IPS-18c (cell line): Measurements from ENCODE around the gene GNG2.

Source experiments
- H3K4me3 ChIP-seq: 2 replicates; pipeline ENCODE4 v1.7.0; 2013; ENCODE audit warnings: low read depth, mild to moderate bottlenecking, low read length, moderate library complexity; ENCODE audit not compliant: insufficient read depth
- H3K9me3 ChIP-seq: one replicate; pipeline ENCODE4 v1.6.1; 2013; ENCODE audit warnings: mild to moderate bottlenecking, low read length, moderate library complexity; ENCODE audit not compliant: control insufficient read depth, insufficient read depth

The GNG2 gene

DNA sequence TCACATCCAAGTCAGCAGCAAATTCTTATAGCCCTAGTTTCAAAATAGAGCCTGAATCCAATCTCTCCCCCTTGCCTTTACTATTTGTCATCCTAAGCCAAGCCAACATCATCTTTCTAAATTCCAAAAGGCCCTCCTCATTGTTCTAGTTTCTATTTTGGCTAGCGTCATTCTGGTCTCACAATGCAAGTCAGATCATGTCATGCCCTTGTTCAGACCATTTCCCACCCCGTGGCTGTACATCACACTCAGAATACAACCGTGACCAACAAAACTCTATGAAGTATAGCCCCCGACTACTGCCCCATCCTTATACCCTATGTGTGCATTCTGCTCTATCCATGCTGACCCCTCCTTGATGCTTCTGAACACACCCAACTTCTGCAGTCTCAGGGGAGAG lies 12.3 kb upstream of the GNG2 start:
- Histone ChIP-seq H3K4me3 (no peak overlapping the region), H3K9me3 (no peaks in the 10 kb centered on the region)

DNA sequence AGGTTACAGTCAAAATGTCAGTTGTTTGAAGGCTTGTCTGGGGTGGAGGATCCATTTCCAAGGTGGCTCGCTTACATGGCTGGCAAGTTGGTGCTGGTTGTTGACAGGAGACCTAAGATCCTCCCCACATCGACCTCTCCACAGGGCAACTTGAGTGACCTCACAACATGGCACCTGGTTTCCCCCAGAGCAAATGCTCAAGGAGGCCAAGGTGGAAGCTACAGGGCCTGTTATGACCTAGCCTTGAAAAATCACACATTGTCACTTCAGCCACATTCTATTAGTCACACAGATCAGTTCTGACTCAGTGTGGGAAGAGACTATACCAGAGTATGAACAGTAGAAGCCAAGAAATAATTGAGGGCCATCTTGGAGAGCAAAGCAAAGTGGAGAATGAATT lies 11.3 kb upstream of the GNG2 start:
- Histone ChIP-seq H3K9me3 (no peaks in the 10 kb centered on the region), H3K4me3 (no peak overlapping the region)

DNA sequence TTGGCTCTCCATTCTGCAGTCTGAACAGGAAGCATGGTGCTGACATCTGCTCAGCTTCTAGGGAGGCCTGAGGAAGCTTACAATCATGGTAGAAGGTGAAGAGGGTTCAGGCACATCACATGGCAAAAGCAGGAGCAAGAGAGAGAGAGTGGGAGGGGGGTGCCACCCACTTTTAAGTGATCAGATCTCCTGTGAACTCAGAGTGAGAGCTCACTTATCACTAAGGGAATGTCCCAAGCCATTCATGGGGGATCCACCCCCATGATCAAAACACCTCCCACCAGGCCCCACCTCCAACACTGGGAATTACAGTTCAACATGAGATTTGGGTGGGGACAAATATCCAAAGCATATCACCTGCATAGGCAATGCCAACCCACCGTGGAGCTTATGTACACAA lies 9.8 kb upstream of the GNG2 start:
- Histone ChIP-seq H3K4me3 (no peak overlapping the region), H3K9me3 (no peaks in the 10 kb centered on the region)

DNA sequence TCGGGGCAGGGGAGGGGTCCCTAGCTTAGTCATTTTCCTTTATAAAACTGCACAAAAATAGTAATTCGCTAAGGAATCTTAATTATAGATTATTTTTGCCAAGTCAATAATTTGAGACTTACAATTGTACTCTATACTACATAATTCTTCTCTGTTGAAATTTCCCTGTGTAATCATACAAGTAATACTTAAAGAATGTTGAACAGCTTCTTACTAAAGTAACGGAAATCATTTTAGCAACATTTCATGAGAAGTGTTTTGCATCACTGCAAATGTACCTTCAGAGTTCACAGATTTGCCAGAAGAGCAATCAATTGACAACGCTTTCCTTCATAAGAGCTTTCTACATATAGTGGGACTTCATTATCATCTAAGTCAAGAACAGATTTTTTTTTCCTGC lies 7.9 kb upstream of the GNG2 start:
- H3K9me3 ChIP-seq: no peaks in the 10 kb centered on the region
- H3K4me3 ChIP-seq: no peak overlapping the region

DNA sequence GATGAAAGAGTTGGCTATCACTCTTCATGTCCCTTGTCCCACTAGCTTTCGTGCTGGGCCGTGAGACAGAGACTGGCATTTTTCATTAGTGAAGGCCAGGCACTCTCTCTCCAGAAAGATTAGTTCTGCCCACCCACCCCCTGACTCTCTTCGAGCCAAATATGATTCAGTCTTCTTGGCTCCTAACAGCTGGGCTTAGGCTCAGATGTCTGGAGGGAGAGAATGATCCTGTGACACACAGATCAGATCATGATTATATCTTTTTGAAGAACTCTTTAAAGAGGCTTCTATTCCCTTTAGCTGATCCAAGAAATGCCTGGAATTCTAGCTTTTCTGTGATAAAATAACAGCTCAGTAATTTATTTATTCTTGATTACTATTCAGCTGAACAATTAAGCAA lies 5.2 kb upstream of the GNG2 start:
- Histone ChIP-seq H3K4me3 (no peak overlapping the region), H3K9me3 (no peaks in the 10 kb centered on the region)

DNA sequence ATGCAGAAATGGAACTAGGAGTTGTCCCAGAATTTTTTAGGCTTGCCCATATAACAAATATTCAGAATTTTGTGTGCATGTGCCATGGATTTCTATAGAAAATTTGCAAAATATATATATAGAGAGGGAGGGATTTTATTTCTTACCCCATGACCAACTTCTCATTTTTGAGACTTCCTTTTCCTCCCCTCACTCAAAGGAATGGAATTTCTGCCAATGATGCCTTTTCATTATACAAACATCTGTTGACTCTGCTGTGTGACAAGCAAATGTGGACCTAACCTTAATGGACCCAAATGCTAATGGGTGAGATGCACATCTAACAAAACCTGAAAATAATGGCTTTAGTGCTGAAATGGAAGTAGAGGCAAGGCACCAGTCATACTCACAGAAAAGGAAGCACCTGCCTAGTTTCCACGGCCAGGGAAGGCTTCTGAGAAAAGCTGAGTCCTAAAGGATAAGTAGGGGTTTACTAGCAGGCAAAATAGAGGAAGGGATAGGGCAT lies 3.6 kb upstream of the GNG2 start:
- H3K4me3 ChIP-seq: no peak overlapping the region

DNA sequence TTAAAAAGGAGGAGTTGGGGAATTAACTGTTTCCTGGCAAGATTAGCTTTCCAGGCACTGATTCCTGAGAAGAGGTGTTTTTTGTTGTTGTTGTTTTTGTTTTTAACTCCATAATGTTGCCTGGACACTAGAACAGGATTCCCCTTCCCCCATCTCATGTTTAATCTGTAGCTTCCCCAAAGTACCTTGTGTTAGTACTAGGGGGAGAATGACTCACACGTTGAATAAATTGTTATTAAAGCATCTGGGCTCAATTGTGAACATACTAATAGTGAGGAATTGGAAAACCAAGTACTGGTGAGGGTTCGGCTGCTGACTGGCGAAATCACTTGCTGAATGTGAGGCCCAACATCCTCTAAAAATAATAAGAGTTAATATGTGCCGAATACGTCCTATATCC lies 1.3 kb upstream of the GNG2 start:
- Histone ChIP-seq H3K4me3 (no peak overlapping the region), H3K9me3 (no peaks in the 10 kb centered on the region)

More for the DNA sequence above, 3.6 kb upstream of the GNG2 start:
- no peaks in the 10 kb centered on the region for H3K9me3 ChIP-seq

DNA sequence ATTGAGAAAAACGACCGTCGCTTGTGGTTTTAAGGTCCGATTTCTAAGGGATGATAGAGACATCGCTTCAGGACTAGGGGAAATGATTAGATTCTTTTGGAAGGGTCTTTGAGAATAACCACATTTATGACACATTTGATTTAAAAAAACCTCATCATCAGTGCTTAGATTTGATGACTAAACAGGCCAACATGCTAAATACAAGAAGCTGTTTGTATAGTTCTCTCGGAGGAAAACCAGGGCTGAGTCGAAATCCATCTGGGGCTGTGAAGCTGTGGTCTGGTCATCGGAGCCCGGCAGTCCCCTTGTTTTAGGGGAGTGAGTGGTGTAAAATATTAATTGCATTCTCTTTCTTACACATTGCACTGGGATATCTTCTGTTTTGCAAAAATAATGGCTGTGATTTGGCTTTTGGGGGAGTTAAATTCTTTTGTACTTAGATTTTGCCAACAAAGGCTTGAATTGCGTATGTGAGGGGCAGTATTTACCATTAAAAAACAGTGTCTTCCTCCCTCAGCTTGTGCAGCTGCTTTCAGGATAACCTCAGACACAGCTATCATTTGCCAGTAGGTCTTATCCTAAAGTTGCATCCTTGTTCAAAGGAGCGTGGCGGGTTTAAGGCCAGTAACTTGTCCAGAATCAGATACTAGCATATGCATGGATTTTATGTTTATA lies 550 bp downstream of the GNG2 start:
- Histone ChIP-seq H3K9me3 (no peaks in the 10 kb centered on the region), H3K4me3 (peak overlapping the region; percentile 76)

DNA sequence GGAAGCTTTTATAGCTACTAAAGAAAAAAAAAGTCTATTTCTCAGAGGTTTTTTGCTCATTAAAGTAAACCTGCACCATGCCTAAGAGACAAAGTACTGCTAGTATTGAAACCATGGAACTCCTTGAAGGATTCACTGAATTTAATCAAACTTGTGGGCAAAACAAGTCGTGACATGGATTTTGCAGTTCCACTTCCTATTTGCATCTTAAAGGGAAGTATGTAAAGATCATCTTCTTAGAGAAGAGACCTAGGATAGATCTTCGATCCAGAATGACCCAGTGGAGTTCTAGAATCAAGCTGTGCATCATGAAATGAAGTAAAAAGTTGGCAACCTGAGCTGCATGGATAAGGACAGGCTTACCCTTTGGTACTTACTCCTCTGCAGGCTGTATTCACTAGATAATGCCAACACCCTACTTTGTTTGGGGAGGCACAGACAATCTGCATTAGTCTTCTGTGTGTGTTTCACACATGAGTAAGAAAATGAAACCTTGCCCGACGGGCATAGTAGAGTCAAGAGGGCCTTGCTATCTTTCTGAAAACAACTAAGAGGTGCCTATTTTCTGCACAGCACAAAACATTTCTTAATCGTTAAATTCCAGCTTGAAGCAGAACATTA lies 1.9 kb downstream of the GNG2 start:
- H3K9me3 ChIP-seq: no peaks in the 10 kb centered on the region
- no peak overlapping the region for H3K4me3 ChIP-seq

DNA sequence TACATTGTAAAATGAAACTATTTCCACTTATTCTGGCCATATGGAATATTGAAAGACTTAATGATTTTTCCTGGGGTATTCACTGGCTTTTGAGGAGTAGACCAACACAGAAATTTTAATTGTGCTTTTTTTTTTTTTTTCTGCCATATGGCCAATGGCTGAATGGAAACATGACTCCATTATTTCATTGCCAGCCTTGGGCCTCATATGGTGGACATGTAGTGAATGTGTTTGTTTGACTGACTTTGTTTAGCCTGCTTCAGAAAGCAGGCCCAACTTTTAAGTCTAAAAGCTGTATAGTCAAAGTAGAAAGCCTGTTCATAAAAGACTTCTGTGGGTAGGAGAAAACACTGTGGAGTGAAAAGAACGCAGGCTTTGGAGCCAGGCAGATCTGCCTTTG lies 2.4 kb downstream of the GNG2 start:
- Histone ChIP-seq H3K4me3 (no peak overlapping the region), H3K9me3 (no peaks in the 10 kb centered on the region)

DNA sequence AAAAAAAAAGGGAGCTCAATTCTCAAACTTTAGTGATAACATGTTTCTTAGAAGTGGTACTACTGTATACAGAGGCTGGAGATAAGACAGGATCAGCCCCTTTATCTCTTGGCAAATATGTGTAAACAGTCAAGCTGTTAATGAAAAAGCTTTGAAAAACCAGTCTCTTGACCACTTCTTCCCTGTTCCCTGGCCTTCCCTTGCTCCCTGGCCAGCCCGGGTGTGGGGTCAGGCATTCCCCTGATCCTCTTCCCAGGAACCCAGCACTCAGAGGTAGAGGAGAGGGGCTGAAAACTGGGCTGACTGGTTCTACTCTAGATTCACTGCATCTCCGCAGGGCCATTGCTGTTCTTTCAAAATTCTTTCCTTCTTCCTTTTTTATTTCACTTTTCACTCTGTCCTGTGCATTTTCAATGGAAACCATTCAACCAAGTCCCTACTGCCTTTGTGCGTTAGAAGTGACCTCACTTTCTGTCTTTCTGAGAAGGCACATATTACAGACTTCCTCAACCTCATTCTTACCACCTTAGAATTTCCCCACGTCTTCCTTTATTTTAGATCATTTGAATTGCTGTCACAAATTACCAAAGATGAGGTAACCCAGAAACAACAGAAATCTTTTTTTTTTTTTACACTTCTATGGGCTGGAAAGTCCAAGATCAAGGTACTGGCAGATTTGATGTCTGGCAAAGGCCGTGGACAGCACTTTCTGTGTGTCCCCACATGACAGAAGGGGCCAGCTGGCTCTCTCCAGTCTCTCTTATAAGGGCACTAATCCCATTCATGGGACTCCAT lies 5.7 kb downstream of the GNG2 start:
- Histone ChIP-seq H3K4me3 (no peak overlapping the region), H3K9me3 (no peaks in the 10 kb centered on the region)

DNA sequence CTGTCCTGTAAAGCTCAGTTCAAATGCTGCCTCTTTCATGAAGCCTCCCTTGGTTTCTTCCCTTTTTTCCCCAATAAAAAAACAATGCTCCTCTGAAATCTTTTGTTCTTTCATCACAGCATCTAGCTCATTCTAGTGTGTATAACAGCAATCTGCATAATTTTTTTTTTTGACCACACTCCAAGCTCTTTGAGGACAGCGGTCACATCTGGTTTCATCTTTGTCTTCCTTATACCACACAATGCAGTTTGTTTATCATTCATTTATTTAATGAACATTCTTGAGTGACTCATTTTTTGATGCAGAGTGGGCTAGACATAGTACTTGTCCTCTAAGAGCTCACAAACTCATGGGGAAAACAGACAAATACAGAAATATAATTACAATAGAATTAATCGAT lies 7.3 kb downstream of the GNG2 start:
- Histone ChIP-seq H3K9me3 (no peaks in the 10 kb centered on the region), H3K4me3 (no peak overlapping the region)

DNA sequence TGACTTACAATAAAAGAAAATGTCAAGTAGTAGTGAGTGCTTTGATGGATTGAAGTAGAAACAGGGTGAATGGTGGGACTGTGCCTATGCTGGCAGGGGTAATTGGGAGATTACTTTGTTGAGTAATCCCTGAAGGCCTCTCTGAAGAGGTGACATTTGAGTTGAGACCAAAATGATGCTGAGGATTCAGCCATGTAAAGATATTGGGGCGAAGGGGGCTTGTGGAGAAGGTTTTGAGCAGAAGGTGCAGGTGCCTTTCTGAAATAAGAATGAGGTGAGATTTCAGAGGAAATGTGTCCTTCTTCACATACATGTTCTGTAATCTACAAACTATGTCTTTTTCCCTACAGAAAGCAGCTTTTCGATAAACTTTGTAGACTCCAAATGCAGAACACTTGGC lies 8.0 kb downstream of the GNG2 start:
- no peak overlapping the region for H3K4me3 ChIP-seq

DNA sequence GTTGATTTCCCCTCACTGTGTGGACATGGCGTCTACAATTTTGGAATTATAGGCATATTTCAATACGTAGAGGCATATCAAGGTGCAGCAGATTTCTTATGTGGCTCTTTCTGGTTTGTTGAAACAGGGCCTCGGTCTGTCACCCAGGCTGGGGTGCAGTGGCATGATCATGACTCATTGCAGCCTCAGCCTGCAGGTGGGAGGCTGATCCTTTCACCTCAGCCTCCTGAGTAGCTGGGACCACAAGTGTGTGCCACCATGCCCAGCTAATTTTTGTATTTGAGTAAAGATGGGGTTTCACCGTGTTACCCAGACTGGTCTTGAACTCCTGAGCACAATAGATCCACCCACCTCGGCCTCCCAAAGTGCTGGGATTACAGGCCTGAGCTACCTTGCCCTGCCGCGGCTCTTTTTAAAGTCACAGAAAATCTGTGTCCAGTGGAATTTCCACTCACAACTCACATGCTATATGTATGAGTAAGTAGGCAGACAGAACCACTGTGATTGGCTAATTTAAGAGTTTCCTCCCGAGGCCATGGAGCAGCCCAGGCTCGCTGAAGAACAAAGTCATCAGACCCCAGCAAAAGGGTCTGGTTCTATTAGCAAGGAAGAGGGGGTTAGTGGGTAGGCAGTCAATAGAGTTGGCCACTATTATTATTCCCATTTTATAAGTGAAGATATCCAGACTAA lies 9.1 kb downstream of the GNG2 start:
- no peak overlapping the region for H3K4me3 ChIP-seq
- H3K9me3 ChIP-seq: no peaks in the 10 kb centered on the region

More for the DNA sequence above, 8.0 kb downstream of the GNG2 start:
- no peaks in the 10 kb centered on the region for H3K9me3 ChIP-seq

DNA sequence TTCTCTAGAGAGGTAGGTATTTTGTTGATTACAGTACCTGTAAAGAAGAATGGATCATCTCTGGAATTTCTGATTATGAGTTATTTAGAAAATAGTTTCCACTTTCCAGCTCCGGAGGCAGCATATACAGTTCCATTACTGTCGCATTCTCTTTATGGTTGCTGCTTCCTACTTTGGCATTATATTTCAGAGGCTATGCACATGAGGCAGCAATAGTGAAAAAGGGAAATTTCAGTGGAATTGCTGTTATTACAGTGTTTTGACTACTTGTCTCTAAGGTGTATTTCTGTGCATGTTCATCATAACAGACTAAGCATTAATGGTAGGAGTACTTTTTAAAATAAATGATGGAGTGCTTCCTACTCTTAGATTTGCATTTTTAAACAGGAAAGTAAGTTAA lies 10.2 kb downstream of the GNG2 start:
- Histone ChIP-seq H3K4me3 (no peak overlapping the region), H3K9me3 (no peaks in the 10 kb centered on the region)

DNA sequence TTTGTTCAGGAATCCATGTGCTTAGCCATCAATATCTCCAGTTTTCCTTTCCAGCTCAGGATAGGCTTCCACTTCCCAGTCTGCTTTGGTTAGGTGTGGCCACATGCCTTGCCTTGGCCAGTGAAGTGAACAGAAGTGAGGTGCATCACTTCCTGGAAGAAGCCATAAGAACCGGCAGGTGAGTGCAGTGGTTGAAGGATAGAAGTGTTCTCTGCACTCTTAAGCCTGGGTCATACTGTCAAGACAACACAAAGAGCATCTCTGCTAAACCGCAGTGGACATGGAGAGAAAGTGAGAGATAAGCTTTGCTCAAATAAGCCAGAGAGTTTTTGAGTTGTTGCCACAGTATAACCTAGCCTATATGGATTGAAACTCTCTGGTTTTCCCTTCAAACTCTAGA lies 11.4 kb downstream of the GNG2 start:
- Histone ChIP-seq H3K9me3 (no peaks in the 10 kb centered on the region), H3K4me3 (no peak overlapping the region)

DNA sequence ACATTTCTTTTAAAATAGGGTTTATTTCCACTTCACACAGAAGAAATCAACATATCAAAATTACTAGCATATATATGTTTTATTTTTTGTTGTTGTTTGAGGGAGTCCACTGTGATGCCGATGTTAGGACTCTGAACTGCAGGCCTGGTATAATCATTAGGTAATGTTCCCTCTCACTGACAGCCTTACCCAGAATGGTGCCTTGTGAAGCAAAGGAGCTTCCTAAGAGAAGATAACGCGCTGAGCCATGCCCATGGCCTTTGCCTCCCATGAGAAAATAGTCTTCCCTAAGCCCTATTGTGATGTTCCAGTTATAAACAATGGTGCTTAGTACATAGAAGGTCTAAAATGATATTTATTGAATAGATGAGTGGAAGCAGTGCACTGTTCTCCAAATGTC lies 12.0 kb downstream of the GNG2 start:
- H3K9me3 ChIP-seq: no peaks in the 10 kb centered on the region
- H3K4me3 ChIP-seq: no peak overlapping the region
